Retina (tissue), 1 donor: ENCODE results near the gene NGFR.

Experiments used
- DNase-seq: peaks from one replicate; pipeline ENCODE4 v3.0.0-alpha.2; 2016

Gene NGFR

GRCh38 chr17:49469831-49470810, 25.0 kb upstream of the NGFR start:
- DNase-seq = peak; percentile 84

GRCh38 chr17:49471089-49471683, 23.9 kb upstream of the NGFR start:
- DNase-seq = peak; percentile 60

- no peak for DNase-seq
These were observed 23.3 kb upstream of the NGFR start for GRCh38 chr17:49471769-49472168.

GRCh38 chr17:49472527-49472926, 22.6 kb upstream of the NGFR start:
- no peak for DNase-seq

GRCh38 chr17:49473900-49474751, 21.0 kb upstream of the NGFR start:
- DNase-seq = no peak

GRCh38 chr17:49477709-49478108, 17.4 kb upstream of the NGFR start:
- DNase-seq = no peak

- DNase-seq = no peak
These were observed 14.1 kb upstream of the NGFR start for GRCh38 chr17:49480836-49481615.

GRCh38 chr17:49482144-49482817, 12.8 kb upstream of the NGFR start:
- DNase-seq = no peak

- DNase-seq = no peak
These were observed 11.2 kb upstream of the NGFR start for GRCh38 chr17:49483599-49484509.

GRCh38 chr17:49484588-49484987, 10.5 kb upstream of the NGFR start:
- no peak for DNase-seq

- no peak for DNase-seq
These were observed 9.0 kb upstream of the NGFR start for GRCh38 chr17:49486012-49486641.

- DNase-seq = no peak
These were observed 7.9 kb upstream of the NGFR start for GRCh38 chr17:49487183-49487582.

- no peak for DNase-seq
These were observed 6.5 kb upstream of the NGFR start for GRCh38 chr17:49488612-49489011.

GRCh38 chr17:49489348-49489747, 5.7 kb upstream of the NGFR start:
- no peak for DNase-seq

GRCh38 chr17:49490276-49490675, 4.8 kb upstream of the NGFR start:
- DNase-seq = no peak

GRCh38 chr17:49491192-49491769, 3.8 kb upstream of the NGFR start:
- DNase-seq = no peak

- no peak for DNase-seq
These were observed 601 bp upstream of the NGFR start for GRCh38 chr17:49494399-49494985.

- no peak for DNase-seq
These were observed 719 bp downstream of the NGFR start for GRCh38 chr17:49495842-49496182.

- peak; percentile 93 for DNase-seq
These were observed 1.2 kb downstream of the NGFR start for GRCh38 chr17:49496183-49496866.
